GM23338 (cell line): ENCODE measurements around the gene CNPY4. TPM values are rescaled to one million over a fixed set of nuclear protein-coding genes. Genes with fewer than 3 reads are reported as not detected.

Experiments used
- ATAC-seq: fragments of 200-7000 bp; cut with Tn5 transposase; 3 replicates; pipeline ENCODE4 v1.9.1; 2020
- DNase-seq: peaks from one replicate; pipeline ENCODE4 v3.0.0-alpha.2; 2015; ENCODE audit warnings: low spot score
- H2AFZ ChIP-seq: fragments of 200-600 bp; sonication (generic); 2 replicates; pipeline ENCODE4 v1.8.0; 2016; ENCODE audit warnings: antibody characterized with exemption, mild to moderate bottlenecking, moderate library complexity
- H3F3A ChIP-seq: fragments of 200-600 bp; sonication (generic); replicated peaks from 2 replicates; pipeline ENCODE4 v1.8.0; 2017; ENCODE audit warnings: antibody characterized with exemption, mixed run types, low read depth
- H3K27ac ChIP-seq: fragments of 200-600 bp; sonication (generic); 2 replicates; pipeline ENCODE4 v1.6.1; 2016; ENCODE audit warnings: low read depth
- H3K27me3 ChIP-seq: fragments of 200-600 bp; sonication (generic); 2 replicates; pipeline ENCODE4 v1.8.0; 2016; ENCODE audit warnings: mild to moderate bottlenecking, mixed run types, moderate library complexity; ENCODE audit not compliant: insufficient read depth
- H3K36me3 ChIP-seq: fragments of 200-600 bp; sonication (generic); 2 replicates; pipeline ENCODE4 v1.8.0; 2016; ENCODE audit warnings: mild to moderate bottlenecking; ENCODE audit not compliant: insufficient read depth
- H3K4me1 ChIP-seq: fragments of 200-600 bp; sonication (generic); 2 replicates; pipeline ENCODE4 v1.8.0; 2016; ENCODE audit warnings: mild to moderate bottlenecking, moderate library complexity; ENCODE audit not compliant: insufficient read depth
- H3K4me2 ChIP-seq: fragments of 200-600 bp; sonication (generic); 2 replicates; pipeline ENCODE4 v1.7.1; 2017; ENCODE audit warnings: mixed run types
- H3K4me3 ChIP-seq: fragments of 200-600 bp; sonication (generic); 2 replicates; pipeline ENCODE4 v1.6.1; 2016; ENCODE audit warnings: mixed run types
- H3K79me2 ChIP-seq: fragments of 200-600 bp; sonication (generic); replicated peaks from 2 replicates; pipeline ENCODE4 v1.8.0; 2017; ENCODE audit warnings: mild to moderate bottlenecking; ENCODE audit not compliant: insufficient read depth
- H3K9me2 ChIP-seq: fragments of 200-600 bp; sonication (generic); 2 replicates; pipeline ENCODE4 v1.8.0; 2017; ENCODE audit not compliant: insufficient read depth
- H4K20me1 ChIP-seq: fragments of 200-600 bp; sonication (generic); replicated peaks from 2 replicates; pipeline ENCODE4 v1.8.0; 2017; ENCODE audit warnings: mild to moderate bottlenecking; ENCODE audit not compliant: insufficient read depth
- H3K27ac Mint-ChIP-seq: 2 replicates; pipeline ENCODE4 v1.8.0; 2020; ENCODE audit warnings: inconsistent platforms, mild to moderate bottlenecking, moderate library complexity, mixed read lengths
- H3K27me3 Mint-ChIP-seq: 3 replicates; pipeline ENCODE4 v1.8.0; 2022; ENCODE audit warnings: low read depth, mild to moderate bottlenecking, moderate library complexity, mixed read lengths, inconsistent platforms; ENCODE audit not compliant: insufficient read depth, poor library complexity
- H3K36me3 Mint-ChIP-seq: 3 replicates; pipeline ENCODE4 v1.8.0; 2021; ENCODE audit warnings: low read depth, mild to moderate bottlenecking, inconsistent platforms, moderate library complexity, mixed read lengths
- H3K4me1 Mint-ChIP-seq: 3 replicates; pipeline ENCODE4 v1.8.0; 2020; ENCODE audit warnings: mild to moderate bottlenecking, inconsistent platforms, mixed read lengths
- H3K4me3 Mint-ChIP-seq: 3 replicates; pipeline ENCODE4 v1.8.0; 2021; ENCODE audit warnings: moderate library complexity, mild to moderate bottlenecking, inconsistent platforms, mixed read lengths
- H3K9me3 Mint-ChIP-seq: 3 replicates; pipeline ENCODE4 v1.8.0; 2020; ENCODE audit warnings: moderate library complexity, mild to moderate bottlenecking, inconsistent platforms, mixed read lengths
- JUNB ChIP-seq: IDR thresholded peaks from one replicate; pipeline ENCODE4 v1.6.1; 2016; ENCODE audit warnings: antibody characterized with exemption; ENCODE audit not compliant: unreplicated experiment
- NANOG ChIP-seq: IDR thresholded peaks from 2 replicates; pipeline ENCODE4 v1.6.1; 2016; ENCODE audit warnings: antibody characterized with exemption, borderline replicate concordance
- POLR2AphosphoS5 ChIP-seq: IDR thresholded peaks from 2 replicates; pipeline ENCODE4 v1.6.1; 2016; ENCODE audit warnings: antibody characterized with exemption, low read depth
- STAT1 ChIP-seq: IDR thresholded peaks from one replicate; pipeline ENCODE4 v1.6.1; 2016; ENCODE audit warnings: antibody characterized with exemption; ENCODE audit not compliant: unreplicated experiment
- ZNF114 ChIP-seq: fragments of 250-450 bp; sonication (Bioruptor Pico); IDR thresholded peaks from 2 replicates; pipeline ENCODE4 v1.5.0; 2020; ENCODE audit warnings: mild to moderate bottlenecking, moderate library complexity
- ZNF331 ChIP-seq: fragments of 250-450 bp; sonication (Bioruptor Pico); IDR thresholded peaks from 2 replicates; pipeline ENCODE4 v1.5.0; 2020; ENCODE audit warnings: low read depth, mild to moderate bottlenecking, moderate library complexity
- ZNF462 ChIP-seq: fragments of 250-450 bp; sonication (Bioruptor Pico); IDR thresholded peaks from 2 replicates; pipeline ENCODE4 v1.5.0; 2020; ENCODE audit warnings: mild to moderate bottlenecking, moderate library complexity
- polyA plus RNA-seq: library from polyadenylated mRNA; unstranded; fragments of >200 nt; fragmentation: Nextera tagmentation; extraction: Ambion mirVana; gene quantifications from 2 replicates; pipeline ENCODE4 v1.2.1, GENCODE V29; 2016
- total RNA-seq: library from RNA; depleted of rRNA; stranded (reverse); fragments of >200 nt; shearing (Covaris generic); gene quantifications from 2 replicates; pipeline ENCODE4 v1.2.3, GENCODE V29; 2014

The CNPY4 gene
- total and polyA plus RNA-seq, 2 experiments from 2014 or later, result 10.7 to 12.0 TPM

GRCh38 chr7:100106633-100107032 lies 12.8 kb upstream of the CNPY4 start (continued):
- no peak for TF ChIP-seq ZNF462 (CRISPR knock-in tag)

GRCh38 chr7:100107125-100107737 lies 12.2 kb upstream of the CNPY4 start:
- H3K4me3 ChIP-seq, result no peak overlapping the region
- H3K36me3 ChIP-seq, result peaks cover 17% of the 10 kb centered on the region; the same call in 1 of the 2 replicates
- H3K27me3 ChIP-seq, result no peaks in the 10 kb centered on the region
- Mint-ChIP-seq H3K4me3 (no peak overlapping the region; the same call in 2 of the 3 replicates), H3K27ac (no peak overlapping the region), H3K27me3 (peaks cover 30% of the 10 kb centered on the region), H3K36me3 (peaks cover 81% of the 10 kb centered on the region), H3K4me1 (peaks cover 8% of the 10 kb centered on the region), H3K9me3 (no peaks in the 10 kb centered on the region)
- H3K79me2 ChIP-seq, result peaks cover 5% of the 10 kb centered on the region; the same call in 1 of the 2 replicates
- DNase-seq (no peak), ATAC-seq (no peak)
- H3F3A ChIP-seq, result peaks cover 4% of the 10 kb centered on the region; the same call in 1 of the 2 replicates
- H2AFZ ChIP-seq, result no peak overlapping the region
- peaks cover 5% of the 10 kb centered on the region; the same call in 1 of the 2 replicates for H3K4me1 ChIP-seq
- no peak overlapping the region for H3K27ac ChIP-seq
- no peaks in the 10 kb centered on the region for H3K9me2 ChIP-seq
- no peak overlapping the region for H3K4me2 ChIP-seq
- H4K20me1 ChIP-seq, result no peaks in the 10 kb centered on the region
- no peak for TF ChIP-seq JUNB
- no peak; the same call in 1 of the 2 replicates for TF ChIP-seq POLR2AphosphoS5
- TF ChIP-seq ZNF331, result no peak
- no peak for TF ChIP-seq STAT1
- TF ChIP-seq NANOG, result no peak
- no peak for TF ChIP-seq ZNF114
